HG02840 (cell line): ENCODE measurements around the gene CST9.

ENCODE experiments used
- ATAC-seq: cut with Tn5 transposase; IDR thresholded peaks from one replicate; pipeline ENCODE4 v1.9.1; 2021; ENCODE audit warnings: mild to moderate bottlenecking, moderate library complexity, moderate number of reproducible peaks; ENCODE audit not compliant: unreplicated experiment, low FRiP score

Gene CST9, protein sequence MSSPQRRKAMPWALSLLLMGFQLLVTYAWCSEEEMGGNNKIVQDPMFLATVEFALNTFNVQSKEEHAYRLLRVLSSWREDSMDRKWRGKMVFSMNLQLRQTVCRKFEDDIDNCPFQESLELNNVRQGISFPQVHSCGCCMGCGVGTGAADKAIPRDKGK

DNA sequence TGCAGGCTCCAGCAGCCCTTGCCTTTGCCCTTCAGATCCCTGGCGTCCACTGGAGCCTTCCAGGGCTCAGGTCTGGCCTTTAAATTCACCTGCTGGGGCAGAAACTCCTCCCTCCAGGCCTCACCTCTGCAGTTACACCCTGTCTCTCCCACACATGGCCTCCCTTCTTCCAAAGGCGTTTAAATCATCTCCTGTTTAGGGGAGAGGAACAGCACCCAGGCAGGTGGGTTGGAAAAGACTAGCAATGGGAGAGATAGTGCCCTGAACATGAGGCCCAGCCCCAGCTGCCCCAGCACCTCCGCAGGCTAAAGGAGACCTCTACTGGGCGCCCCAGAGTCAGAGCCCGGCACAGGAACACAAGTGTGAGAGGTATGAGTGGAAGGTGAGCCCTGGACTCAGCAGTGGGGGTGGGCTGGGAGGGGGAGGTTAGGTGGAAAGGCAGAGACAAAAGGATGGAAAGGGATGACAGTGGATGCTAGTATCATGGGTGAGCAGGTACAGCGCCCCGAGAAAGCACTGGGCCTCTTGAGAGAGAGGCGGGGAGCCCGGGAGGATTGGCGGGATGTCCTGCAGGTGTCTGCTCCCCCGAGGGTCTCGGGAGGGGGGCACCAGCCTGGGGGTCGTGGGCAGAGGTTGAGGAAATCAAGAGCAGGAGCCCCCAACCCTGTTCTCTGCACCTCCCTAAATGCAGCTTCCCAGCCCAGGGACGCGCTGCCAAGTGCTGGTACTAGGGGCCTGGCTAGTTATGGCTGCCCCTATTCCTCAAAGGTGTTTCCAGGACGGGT is at the start of gene CST9:
Gene CST9, minus strand, starts transcription at position 51 of the 785 bp plus-strand sequence. CDS start 53 bp downstream, outside the sequence.
- no peak for ATAC-seq

DNA sequence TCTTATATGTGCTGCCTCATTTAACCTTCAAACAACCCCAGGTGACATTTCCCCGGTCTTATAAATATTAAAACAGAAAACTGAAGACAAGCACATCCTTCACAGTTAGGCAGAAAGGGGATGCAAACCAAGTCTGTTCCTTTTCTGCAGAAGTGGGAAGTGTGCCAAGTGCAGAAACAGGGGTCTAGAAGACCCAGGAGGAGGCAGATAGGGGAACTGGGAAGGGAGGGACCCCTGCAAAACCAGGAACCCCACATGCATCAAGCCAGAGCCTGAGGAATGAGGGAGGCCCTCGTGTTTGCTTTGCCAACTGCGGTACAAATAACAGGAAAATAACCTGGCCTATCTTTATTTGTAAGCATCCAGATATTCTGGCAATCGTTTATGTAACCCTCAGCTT is 49.0 kb upstream of the CST9 start:
- ATAC-seq, result no peak

DNA sequence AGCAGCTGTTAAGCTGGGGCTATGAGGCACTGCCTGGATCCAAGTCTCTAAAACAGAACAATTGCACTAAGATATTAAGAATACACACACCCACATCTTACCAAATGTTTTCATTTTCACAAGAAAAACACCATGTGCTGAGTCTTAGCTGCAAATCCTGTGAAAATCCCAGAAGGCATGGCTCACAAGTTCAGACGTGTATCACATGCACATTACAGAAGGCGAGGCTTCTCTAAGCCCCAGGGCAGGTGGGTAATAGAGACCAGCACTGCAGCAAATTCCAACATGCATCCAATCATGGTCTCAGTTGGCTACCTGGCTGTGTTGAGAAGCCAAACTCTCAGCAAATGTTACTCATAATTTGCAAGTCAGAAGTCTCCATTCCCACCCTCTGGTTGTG is 48.3 kb upstream of the CST9 start:
- no peak for ATAC-seq

DNA sequence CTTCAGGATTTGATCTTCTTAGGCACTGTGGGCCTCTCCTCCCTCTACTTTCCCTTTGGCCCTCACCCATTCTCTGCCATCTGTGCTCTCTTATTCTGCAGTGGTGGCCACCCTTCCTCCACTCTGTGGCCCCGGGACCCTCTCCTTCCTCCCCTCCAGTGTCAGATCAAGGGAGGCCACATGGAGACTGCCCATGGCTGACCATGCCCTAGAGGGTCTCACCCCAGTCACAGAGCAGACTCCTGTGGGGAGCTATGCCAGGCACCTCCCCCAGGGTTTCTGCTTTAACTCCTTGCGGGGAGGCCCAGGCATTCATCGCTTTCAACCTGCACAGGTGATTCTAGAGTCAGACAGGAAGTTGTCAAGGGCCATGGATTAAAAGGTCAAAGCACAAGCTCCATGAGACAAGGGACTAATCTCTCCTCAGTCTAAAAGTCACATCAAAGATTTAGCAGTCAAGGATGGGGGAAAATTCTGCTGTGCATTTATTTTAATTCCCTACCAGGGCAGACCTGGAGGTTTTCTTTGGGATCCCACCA is 47.8 kb upstream of the CST9 start:
- no peak for ATAC-seq

DNA sequence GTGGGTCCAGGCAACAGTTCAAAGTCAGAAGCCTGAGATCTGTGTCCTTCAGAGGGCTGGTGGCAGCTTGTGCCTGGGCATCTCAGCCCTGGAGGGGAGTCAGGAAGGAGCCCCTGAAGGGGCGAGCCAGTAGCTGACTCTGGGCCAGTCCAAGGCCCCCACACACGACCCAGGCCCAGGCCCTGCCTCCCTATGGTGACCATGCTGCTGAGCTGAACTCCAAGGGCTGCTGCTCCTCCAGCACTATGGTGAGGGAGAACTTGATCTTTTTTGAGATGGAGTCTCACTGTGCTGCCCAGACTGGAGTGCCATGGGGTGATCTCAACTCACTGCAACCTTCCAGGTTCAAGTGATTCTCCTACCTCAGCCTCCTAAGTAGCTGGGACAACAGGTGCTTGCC is 47.2 kb upstream of the CST9 start:
- ATAC-seq, result no peak

DNA sequence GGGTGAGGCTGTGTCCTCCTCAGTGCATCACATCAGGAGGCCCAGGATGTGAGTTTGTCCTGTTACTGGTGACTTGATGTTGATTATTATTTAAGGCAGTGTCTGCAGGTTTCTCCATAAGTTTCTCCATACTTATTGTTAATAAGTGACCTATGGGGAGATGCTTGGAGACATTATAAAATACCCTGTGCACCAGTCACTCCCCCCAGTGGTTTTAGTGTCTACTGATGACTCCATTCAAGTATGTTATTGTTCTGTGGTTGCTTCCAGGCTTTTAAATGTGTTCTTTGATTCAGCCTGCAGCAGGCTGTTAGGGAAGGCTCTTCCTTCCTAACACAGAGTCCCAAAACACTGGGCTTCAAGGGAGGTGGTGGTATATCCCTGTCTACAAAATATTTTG is 46.7 kb upstream of the CST9 start:
- ATAC-seq, result no peak

DNA sequence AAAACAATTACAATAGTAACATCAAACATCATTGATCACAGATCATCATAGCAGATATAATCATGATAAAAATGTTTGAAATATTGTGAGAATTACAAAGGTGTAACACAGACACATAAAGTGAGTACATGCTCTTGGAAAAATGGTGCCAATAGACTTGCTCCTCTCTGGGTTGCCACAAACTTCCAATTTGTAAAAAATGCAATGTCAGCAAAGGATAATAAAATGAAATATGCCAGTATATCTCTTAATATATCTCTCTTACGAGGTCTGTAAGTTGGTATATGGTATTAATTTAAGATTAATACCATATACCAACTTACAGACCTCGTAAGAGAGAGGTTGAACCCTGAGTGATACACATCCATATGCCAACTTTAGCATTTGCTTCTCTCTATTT is 45.4 kb upstream of the CST9 start:
- no peak for ATAC-seq

DNA sequence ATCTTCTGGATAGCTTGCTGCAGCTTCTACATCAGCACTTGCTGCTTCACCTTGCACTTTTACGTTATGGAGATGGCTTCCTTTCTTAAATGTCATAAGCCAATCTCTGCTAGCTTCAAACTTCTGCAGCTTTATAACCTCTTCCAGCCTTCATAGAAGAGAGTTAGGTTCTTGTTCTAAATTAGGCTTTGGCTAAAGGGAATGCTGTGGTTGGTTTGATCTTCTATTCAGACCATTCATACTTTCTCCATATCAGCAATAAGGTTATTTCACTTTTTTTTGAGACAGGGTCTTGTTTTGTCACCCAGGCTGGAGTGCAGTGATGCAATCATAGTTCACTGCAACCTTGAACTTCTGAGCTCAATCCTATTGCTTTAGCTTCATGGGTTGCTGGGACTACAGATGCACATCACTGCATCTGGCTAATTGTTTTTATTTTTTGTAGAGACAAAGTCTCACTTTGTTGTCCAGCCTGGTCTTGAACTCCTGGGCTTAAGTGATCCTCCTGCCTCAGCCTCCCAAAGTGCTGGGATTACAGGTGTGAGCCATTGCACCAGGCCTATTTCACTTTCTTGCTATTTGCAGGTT is 44.2 kb upstream of the CST9 start:
- no peak for ATAC-seq

DNA sequence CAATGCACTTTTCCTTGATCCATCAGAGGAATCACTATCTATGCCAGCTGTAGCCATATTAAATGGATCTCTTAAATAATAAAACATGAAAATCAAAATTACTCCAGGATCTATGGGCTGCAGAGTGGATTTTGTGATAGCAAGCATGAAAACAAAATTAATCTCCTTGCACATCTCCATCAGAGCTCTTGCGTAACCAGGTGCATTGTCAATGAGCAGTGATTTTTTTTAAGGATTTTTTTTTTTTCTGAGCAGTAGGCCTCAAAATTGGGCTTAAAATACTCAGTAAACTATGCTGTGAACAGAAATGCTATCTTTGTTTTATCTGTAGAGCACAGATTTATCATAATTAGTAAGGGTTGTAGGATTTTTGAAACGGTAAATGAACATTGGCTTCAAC is 43.5 kb upstream of the CST9 start:
- ATAC-seq, result no peak

DNA sequence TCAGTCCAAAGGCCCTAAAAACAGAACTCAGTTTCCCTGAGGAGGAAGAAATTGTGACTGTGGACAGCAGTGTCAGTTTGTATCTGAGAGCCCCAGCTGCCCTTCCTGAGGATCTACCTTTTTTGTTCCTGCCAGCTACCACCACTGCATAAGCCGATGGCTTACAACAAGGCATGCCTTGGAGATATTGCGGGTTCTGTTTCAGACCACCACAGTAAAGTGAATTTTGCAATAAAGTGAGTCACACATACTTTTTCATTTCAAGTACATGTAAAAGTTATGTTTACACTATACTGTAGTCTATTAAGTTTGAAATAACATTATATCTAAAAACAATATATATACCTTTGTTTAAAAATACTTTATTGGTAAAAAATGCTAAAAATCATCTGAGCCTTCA is 41.6 kb upstream of the CST9 start:
- ATAC-seq, result no peak

DNA sequence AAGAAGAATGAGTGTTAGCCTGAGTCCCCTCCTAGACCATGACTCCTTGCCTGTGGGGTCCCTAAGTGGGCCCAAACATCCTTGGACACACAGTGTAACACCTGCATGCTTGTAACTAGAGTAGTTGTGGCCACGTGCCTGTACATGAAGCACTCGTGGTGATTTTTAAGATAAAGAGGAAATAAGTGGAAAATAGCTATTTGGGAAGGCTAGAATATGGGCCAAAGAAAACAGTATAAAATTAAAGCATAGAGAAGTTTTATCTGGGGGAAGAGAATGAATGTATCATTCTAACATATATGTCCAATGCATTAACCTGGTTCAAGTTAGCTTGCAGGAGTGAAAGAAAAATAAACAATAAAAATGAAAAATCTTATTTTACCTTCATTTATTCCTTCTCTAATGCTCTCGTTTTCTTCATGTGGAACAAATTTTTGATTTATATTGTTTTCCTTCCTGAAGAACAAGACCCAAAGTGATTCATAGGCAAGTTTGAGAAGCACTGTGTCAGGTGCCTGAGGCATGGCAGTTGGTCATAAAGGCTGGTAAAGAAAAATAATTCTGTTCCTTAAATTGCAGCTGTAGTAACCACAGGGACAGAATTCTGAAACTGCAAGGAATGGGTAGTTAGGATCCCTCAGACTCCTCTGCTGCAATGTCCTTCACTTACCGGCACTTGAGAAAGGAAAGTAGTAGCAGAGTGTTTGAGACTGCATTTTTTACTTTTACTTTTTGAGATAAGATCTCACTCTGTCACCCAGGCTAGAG is 40.6 kb upstream of the CST9 start:
- ATAC-seq, result no peak

DNA sequence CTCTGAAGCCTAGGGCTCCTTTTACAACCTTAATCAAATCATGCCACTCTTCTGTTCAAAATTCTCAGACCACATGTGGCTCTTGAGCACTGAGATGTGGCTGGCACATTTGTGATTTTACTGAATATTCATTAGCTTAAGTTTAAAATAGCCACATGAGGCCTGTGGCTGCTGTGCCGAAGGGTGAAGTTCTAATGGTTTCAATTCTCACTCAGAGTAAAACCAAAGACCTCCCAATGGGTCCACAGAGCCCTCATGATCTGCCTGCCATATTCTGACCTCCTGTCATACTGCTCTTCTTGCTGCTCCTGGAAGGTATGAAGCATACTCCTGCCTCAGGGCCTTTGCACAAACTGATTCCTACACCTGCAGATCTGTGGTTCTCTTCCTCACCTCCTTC is 39.9 kb upstream of the CST9 start:
- no peak for ATAC-seq

DNA sequence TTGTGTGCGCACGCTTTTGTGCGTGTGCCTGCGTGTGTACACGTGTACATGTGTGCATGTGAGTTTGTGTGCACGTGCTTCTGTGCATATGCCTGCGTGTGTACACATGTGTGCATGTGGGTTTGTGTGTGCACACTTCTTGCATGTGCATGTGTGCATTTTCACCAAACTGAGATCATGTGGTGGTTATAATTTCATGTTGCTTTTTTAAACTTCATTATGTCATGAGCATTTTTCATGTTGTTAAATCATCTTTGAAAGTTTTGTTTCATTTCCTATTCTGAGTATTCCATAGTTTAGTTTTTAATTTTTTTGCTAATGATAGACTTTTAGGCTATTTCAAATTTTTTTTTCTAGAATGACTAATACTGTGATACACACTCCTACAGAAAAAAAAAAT is 38.4 kb upstream of the CST9 start:
- no peak for ATAC-seq

DNA sequence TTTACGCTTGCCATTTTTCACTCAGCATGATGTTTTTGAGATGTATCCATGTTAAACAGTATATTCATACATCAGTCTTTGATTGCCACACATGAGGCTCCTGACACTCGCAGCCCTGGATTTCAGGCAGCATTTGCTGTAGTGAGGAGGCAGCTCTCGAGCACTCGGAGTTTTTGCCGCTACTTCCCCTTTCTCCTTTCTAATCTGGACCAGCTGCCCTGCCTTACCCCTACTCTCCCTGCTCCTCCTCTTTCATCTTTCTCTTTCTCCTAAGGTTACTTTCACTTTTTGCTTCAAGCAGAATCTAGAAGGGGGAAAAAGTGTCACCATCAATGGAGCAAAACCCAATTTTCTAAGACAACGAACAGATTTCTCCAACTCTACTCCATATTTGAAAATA is 37.9 kb upstream of the CST9 start:
- ATAC-seq, result no peak

DNA sequence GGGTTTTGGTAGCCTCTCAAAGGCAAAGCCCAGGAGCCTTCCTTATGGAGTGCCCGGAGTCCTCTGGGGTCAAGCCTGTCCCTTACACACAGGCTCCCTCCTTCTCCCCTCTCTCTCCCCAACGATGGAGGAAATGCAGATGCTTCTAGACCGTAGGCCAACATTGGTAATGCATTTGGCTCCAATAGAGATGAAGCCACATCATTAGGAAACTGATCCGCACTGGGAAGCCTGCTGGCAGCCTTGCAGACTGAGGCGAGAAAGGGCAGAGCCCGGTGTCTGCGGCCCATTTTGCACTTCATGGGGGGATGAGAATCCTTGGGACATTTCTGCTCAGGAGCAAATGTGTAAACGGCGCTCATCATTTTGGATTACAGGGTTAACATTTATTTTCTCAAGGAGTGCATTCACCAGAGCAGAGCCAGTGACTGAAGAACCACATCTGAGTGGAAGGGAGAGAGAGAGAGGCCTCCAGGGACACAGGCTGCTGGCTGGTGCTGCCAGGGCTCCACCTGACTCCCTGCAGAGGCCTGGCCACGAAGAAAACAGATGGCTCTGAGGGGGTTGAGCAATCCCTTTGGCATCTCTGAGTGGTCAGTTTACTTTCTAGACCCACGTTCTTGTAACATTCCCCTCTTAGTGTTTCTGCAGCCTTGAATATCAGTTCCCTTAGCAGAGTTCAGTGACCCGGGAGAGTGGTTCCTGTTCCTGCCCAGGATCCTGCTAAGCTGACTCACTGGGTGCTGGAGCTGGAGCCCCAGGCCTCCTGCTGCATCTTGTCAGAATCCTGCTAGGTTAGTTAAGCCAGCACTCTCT is 36.4 kb upstream of the CST9 start:
- ATAC-seq, result no peak

DNA sequence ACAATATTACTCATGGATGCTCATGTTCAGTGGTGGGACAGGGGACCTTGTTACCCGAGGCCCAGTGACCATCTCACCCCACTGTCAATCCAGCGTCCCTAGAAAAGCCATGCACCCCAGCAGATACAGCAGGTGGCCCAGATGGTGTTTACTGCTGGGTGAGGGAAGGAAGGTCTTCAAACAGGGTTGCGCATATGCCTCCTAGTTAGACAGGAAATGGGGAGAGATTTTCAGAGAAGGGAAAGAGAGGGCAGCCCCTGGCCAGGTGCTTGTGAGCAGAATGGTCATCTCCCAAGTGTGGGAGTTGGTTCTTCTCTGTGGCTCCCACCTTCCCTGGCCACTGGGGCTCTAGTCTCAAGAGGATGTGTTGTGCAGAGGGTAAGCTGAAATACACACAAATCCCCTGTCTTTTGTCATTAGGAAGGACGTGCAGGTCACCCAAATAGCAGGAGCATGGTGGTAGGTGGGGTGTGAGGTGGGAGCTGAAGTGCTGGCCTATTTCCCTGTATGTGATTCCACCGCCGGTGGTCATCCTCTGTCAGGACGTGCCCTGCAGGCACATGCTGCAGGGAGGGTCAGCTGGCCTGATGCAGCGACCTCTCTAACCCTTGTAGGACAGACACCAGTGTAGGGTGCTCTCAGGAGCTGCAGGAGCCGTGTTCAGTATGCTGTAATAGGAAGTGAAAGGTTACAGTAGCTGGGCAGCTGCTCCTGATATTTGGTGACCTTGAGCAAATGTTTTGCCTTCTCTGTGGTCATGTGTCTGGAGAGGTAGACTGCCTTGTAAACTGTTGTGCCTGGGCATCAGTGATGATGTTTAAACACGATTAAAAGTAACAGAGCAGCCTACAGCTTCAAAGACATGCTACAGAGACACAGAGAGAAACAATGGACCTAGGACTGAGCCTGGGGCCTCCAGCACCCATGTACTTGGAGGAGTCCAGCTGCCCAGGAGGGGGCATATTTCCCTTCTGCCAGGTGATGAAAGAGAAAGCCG is 35.3 kb upstream of the CST9 start:
- no peak for ATAC-seq

DNA sequence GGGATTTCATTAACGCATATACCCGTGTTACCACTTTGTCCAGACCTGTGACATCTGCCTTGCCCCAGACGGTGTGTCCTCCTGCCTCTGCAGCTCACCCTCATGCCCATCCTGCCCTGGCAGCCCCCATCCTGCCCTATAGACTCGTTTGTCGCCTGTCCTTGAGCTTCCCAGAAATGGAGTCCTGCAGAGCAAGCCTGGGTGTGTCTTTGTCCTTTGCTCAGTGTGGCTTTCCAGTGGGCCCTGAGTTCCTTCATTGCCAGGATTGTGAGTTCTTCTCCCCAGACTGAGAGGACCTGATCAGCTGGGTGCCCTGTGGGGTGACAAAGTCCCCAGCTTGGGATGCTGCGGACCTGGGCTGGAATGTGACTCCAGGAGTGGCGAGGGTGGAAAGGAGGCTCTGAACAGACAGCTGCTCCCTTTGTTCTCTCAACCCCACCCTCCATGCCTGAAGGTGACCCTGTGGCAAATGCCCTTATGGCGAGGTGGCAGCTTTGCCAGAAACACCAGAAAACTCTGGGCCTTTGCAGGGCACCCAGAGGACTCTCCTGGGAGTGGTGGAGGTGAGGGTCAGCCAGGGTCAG is 34.4 kb upstream of the CST9 start:
- no peak for ATAC-seq

DNA sequence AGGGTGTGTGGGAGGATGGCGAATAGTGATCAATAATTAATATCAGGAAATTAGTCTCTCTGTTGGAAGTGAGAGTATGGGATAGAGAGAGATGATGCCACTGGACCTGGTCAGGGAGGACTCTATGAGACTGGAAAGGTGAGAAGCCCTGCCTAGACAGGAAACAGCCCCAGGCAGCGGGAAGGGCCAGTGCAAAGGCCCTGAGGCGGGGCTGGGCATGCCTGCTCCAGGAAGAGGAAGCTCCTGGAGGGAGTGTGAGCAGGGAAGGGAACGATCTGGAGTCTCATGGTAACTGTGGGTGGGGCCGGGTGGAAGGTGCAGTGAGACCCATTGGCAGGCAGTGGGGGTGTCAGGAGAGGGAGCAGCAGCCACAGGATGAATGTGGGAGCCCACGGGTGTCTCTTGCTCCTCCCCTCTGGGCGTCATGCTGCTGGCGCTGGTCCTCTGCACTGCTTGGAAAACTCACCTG is 33.8 kb upstream of the CST9 start:
- ATAC-seq, result no peak

DNA sequence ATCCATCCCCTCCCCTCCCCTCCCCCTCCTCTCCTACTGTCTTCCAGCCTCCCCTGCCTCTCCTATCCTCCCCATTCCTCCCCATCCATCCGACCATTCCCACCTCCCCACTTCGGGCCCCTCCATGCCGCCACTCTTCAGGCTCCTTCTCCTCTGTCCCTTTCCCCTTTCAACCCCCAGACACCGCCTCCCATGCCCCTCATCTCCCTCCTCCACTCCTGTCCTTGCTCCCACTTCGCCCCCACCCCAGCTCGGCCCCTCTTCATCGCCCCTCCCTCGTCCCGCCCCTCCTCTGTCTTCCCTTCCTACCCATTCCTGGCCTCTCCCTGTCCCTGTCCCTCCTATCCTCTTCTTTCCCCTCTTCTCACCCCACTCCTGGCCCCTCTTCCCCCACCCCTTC is 32.6 kb upstream of the CST9 start:
- no peak for ATAC-seq
